Keratinocyte (primary cell): Measurements from ENCODE around the gene VASN. TPM values are rescaled to one million over a fixed set of nuclear protein-coding genes. Genes with fewer than 3 reads are reported as not detected.

ENCODE experiments used
- DNase-seq: peaks from one replicate; pipeline ENCODE4 v3.0.0-alpha.2; 2011; ENCODE audit warnings: low read depth, missing footprints, low spot score
- FAIRE-seq: peaks from 2 replicates; lab custom pipeline; 2011; peaks lifted over from hg19 to GRCh38; lab: Jason Lieb, UNC
- H2AFZ ChIP-seq: 2 replicates; pipeline ENCODE4 v1.6.0; 2012; ENCODE audit warnings: low read length, control low read depth, inconsistent platforms; ENCODE audit not compliant: control insufficient read depth
- H3K27ac ChIP-seq: 2 replicates; pipeline ENCODE4 v1.5.1; 2011; ENCODE audit warnings: low read length; ENCODE audit not compliant: control insufficient read depth, insufficient read depth
- H3K27me3 ChIP-seq: 3 replicates; pipeline ENCODE4 v1.6.0; 2011; ENCODE audit warnings: low read length; ENCODE audit not compliant: control insufficient read depth, insufficient read depth; ENCODE audit errors: extremely low read depth
- H3K36me3 ChIP-seq, 2 experiments: 2 replicates in 1 of 2; 3 replicates in 1 of 2; pipeline ENCODE4 v1.5.1; 2011; ENCODE audit warnings: low read length in 2 of 2, mild to moderate bottlenecking in 1 of 2; ENCODE audit not compliant: control insufficient read depth in 2 of 2, insufficient read depth in 2 of 2; ENCODE audit errors: extremely low read depth in 1 of 2
- H3K4me1 ChIP-seq: 3 replicates; pipeline ENCODE4 v1.5.1; 2011; ENCODE audit warnings: low read length; ENCODE audit not compliant: control insufficient read depth, insufficient read depth; ENCODE audit errors: extremely low read depth
- H3K4me2 ChIP-seq: 3 replicates; pipeline ENCODE4 v1.6.0; 2011; ENCODE audit warnings: low read depth, low read length; ENCODE audit not compliant: control insufficient read depth, insufficient read depth; ENCODE audit errors: extremely low read depth
- H3K4me3 ChIP-seq, 3 experiments: fragments of 200-600 bp in 1 of 3; sonication (generic) in 1 of 3; 2 replicates in 2 of 3; 3 replicates in 1 of 3; pipeline ENCODE4 v1.5.1; 2011 to 2016; ENCODE audit warnings: low read length in 3 of 3, mild to moderate bottlenecking in 3 of 3, control low read depth in 2 of 3, inconsistent platforms in 1 of 3, low read depth in 1 of 3, mixed read lengths in 1 of 3, mixed run types in 1 of 3, moderate library complexity in 1 of 3; ENCODE audit not compliant: control insufficient read depth in 2 of 3, insufficient read depth in 2 of 3; ENCODE audit errors: extremely low read depth in 1 of 3
- H3K79me2 ChIP-seq: 2 replicates; pipeline ENCODE4 v1.6.0; 2012; ENCODE audit warnings: low read length; ENCODE audit not compliant: control insufficient read depth, insufficient read depth
- H3K9ac ChIP-seq: 3 replicates; pipeline ENCODE4 v1.6.0; 2011; ENCODE audit warnings: low read length; ENCODE audit not compliant: control insufficient read depth, insufficient read depth; ENCODE audit errors: extremely low read depth
- H3K9me1 ChIP-seq: 3 replicates; pipeline ENCODE4 v1.6.0; 2011; ENCODE audit warnings: low read length; ENCODE audit not compliant: control insufficient read depth, insufficient read depth; ENCODE audit errors: extremely low read depth
- H3K9me3 ChIP-seq: 2 replicates; pipeline ENCODE4 v1.5.1; 2012; ENCODE audit warnings: low read depth, low read length; ENCODE audit not compliant: control insufficient read depth
- H4K20me1 ChIP-seq: 3 replicates; pipeline ENCODE4 v1.6.0; 2011; ENCODE audit warnings: low read length; ENCODE audit not compliant: control insufficient read depth, insufficient read depth; ENCODE audit errors: extremely low read depth
- EZH2 ChIP-seq: IDR thresholded peaks from one replicate; pipeline ENCODE4 v1.6.1; 2012; ENCODE audit warnings: inconsistent platforms, mild to moderate bottlenecking, low read length, moderate library complexity
- dilution Hi-C: fragments of 300-500 bp; cut with MboI; formaldehyde crosslinking; loops from one replicate; pipeline ENCODE4 v1.7.0; 2020; ENCODE audit warnings: low sequenced_read_pairs; ENCODE audit not compliant: extremely low pct_ligation_motif_present
- polyA plus RNA-seq, 5 experiments: library from polyadenylated mRNA; depleted of rRNA in 3 of 5; stranded (reverse) in 3 of 5; stranded (forward) in 1 of 5; unstranded in 1 of 5; fragments of >200 nt; gene quantifications; 1 replicate in 1 of 5; 2 replicates in 3 of 5; 3 replicates in 1 of 5; pipeline versions ENCODE4 v1.2.1 to v1.2.3, GENCODE V29; 2011 to 2012; ENCODE audit warnings: missing spikeins in 2 of 5, low read depth in 1 of 5, low replicate concordance in 1 of 5
- TF ChIP-seq, protein P1 (sequence below), 3 experiments: IDR thresholded peaks in 1 of 3; conservative IDR thresholded peaks in 1 of 3; optimal IDR thresholded peaks in 1 of 3; 2 replicates in 2 of 3; 3 replicates in 1 of 3; pipeline versions ENCODE3 to v1.5.1; 2011; ENCODE audit warnings: low read length in 3 of 3, mild to moderate bottlenecking in 3 of 3, moderate library complexity in 2 of 3, control low read depth in 1 of 3, inconsistent platforms in 1 of 3; ENCODE audit not compliant: insufficient read depth in 2 of 3; ENCODE audit errors: extremely low read depth in 1 of 3

Gene VASN
- polyA plus RNA-seq, 1 donor (not counting 4 experiments of a cell fraction or from before 2014, with no cell fraction given): 0.37 TPM

DNA sequence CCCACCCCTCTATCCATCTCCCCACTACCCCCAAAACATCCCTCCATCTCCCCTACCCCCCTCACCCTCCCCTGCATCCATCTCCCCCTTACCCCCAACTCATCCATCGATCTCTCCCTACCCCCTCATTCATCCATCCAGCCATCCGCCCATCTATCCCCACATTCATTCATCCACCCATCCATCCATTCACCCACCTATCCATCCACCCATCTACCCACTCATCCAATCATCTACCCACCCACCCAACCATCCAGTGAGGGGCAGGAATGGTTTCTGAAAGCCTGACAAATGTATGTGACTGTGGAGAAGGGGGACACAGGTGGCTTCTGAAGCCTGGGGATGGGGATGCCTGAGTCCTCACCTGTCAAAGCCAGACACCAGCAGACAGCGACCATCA is 11.7 kb upstream of the VASN start:
- FAIRE-seq (no peak), DNase-seq (no peak)
- Histone ChIP-seq H3K27me3 (no peaks in the 10 kb centered on the region), H3K4me3 (no peak overlapping the region), H3K4me1 (no peaks in the 10 kb centered on the region), H3K4me2 (no peak overlapping the region), H3K36me3 (peaks cover 5 to 23% of the 10 kb centered on the region in 2 experiments), H3K79me2 (no peaks in the 10 kb centered on the region), H4K20me1 (no peaks in the 10 kb centered on the region), H3K27ac (no peak overlapping the region), H2AFZ (no peak overlapping the region), H3K9ac (no peak overlapping the region), H3K9me1 (no peaks in the 10 kb centered on the region), H3K9me3 (no peaks in the 10 kb centered on the region)
- dilution Hi-C loops: no loop called here
- TF ChIP-seq, protein P1, sequence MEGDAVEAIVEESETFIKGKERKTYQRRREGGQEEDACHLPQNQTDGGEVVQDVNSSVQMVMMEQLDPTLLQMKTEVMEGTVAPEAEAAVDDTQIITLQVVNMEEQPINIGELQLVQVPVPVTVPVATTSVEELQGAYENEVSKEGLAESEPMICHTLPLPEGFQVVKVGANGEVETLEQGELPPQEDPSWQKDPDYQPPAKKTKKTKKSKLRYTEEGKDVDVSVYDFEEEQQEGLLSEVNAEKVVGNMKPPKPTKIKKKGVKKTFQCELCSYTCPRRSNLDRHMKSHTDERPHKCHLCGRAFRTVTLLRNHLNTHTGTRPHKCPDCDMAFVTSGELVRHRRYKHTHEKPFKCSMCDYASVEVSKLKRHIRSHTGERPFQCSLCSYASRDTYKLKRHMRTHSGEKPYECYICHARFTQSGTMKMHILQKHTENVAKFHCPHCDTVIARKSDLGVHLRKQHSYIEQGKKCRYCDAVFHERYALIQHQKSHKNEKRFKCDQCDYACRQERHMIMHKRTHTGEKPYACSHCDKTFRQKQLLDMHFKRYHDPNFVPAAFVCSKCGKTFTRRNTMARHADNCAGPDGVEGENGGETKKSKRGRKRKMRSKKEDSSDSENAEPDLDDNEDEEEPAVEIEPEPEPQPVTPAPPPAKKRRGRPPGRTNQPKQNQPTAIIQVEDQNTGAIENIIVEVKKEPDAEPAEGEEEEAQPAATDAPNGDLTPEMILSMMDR (optimal IDR thresholded peaks at IDR 0.05 in 1 of 3, IDR thresholded peaks at IDR 0.05 in 1 of 3, conservative IDR thresholded peaks at IDR 0.05 in 1 of 3; ENCODE audit: extremely low read depth in 1 of 3, insufficient read depth in 2 of 3, low read length in 3 of 3): no peak
- no peak for TF ChIP-seq EZH2

GRCh38 chr16:4360538-4361021 is 11.1 kb upstream of the VASN start:
- Histone ChIP-seq H2AFZ (no peak overlapping the region), H3K9ac (no peak overlapping the region), H3K27me3 (no peaks in the 10 kb centered on the region), H3K4me2 (no peak overlapping the region), H3K36me3 (peaks cover 5 to 23% of the 10 kb centered on the region in 2 experiments), H4K20me1 (no peaks in the 10 kb centered on the region), H3K9me1 (no peaks in the 10 kb centered on the region), H3K4me3 (no peak overlapping the region), H3K27ac (no peak overlapping the region), H3K4me1 (no peaks in the 10 kb centered on the region), H3K79me2 (no peaks in the 10 kb centered on the region), H3K9me3 (no peaks in the 10 kb centered on the region)
- dilution Hi-C loops: no loop called here
- no peak for DNase-seq
- no peak for FAIRE-seq
- TF ChIP-seq, protein P1 (optimal IDR thresholded peaks at IDR 0.05 in 1 of 3, IDR thresholded peaks at IDR 0.05 in 1 of 3, conservative IDR thresholded peaks at IDR 0.05 in 1 of 3; ENCODE audit: extremely low read depth in 1 of 3, insufficient read depth in 2 of 3, low read length in 3 of 3): no peak
- no peak for TF ChIP-seq EZH2
